ENCODE data around the gene PHF2.

The PHF2 gene

GRCh38 chr9:93585259-93585658 lies 8.9 kb downstream of the PHF2 start:
- Histone ChIP-seq H3K9me2 (replicated peaks; ENCODE audit: low read depth, low read length) (no peaks in the 10 kb centered on the region), H3K4me2 (ENCODE audit: low read depth, low read length, poor library complexity, severe bottlenecking) (no peak overlapping the region), H3K9ac (ENCODE audit: low read depth, low read length, poor library complexity, severe bottlenecking) (no peak overlapping the region), H3K4me3 (ENCODE audit: low read length, poor library complexity, severe bottlenecking) (no peak overlapping the region), H3K9me3 (ENCODE audit: insufficient read depth, low read depth, low read length) (0 out of 2 replicates have a peak, but pooled peaks cover 4% of the 10 kb centered on the region), H3K36me3 (ENCODE audit: insufficient read depth, low read length) (no peaks in the 10 kb centered on the region), H3K4me1 (ENCODE audit: insufficient read depth, low read length, poor library complexity, severe bottlenecking) (peaks cover 24% of the 10 kb centered on the region), H3K27me3 (ENCODE audit: insufficient read depth, low read length, poor library complexity, severe bottlenecking) (no peaks in the 10 kb centered on the region), H4K20me1 (ENCODE audit: insufficient read depth, low read length, poor library complexity, severe bottlenecking) (peaks cover 20% of the 10 kb centered on the region), H3K79me2 (ENCODE audit: insufficient read depth, low read length) (peaks cover 93% of the 10 kb centered on the region), H2AFZ (ENCODE audit: low read length) (no peak overlapping the region), H3F3A (ENCODE audit: low read depth) (no peaks in the 10 kb centered on the region)
- TF ChIP-seq EZH2phosphoT487 (IDR thresholded peaks at IDR 0.05; ENCODE audit: borderline replicate concordance) (no peak), CTCF (conservative IDR thresholded peaks at IDR 0.05; ENCODE audit: low read length) (no peak)

DNA sequence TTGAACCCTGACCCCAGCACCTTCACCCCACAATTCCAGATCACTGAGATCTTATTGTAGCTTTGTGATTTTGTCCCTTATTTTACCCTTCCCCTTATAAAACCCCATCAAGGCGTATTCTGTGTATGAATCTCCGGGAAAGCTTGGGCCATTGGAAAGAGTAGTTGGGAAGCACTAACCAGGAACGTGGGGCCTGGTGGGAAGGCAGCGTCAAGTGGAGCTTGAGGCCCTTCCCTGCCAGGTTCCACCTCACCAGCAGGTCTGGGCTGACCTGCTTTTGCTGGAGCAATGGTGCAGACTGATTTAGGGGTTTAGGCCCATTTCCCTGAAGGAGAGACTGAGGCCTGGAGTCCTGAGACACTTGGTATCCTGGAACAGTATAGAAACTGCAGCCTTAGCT lies 9.3 kb downstream of the PHF2 start:
- H3K4me3 ChIP-seq (ENCODE audit: low read length, poor library complexity, severe bottlenecking) = no peak overlapping the region
- H3K4me2 ChIP-seq (ENCODE audit: low read depth, low read length, poor library complexity, severe bottlenecking) = no peak overlapping the region
- no peaks in the 10 kb centered on the region for H3K36me3 ChIP-seq (ENCODE audit: insufficient read depth, low read length)
- TF ChIP-seq EZH2phosphoT487 (IDR thresholded peaks at IDR 0.05; ENCODE audit: borderline replicate concordance) = no peak
- TF ChIP-seq CTCF (conservative IDR thresholded peaks at IDR 0.05; ENCODE audit: low read length) = no peak
- peaks cover 91% of the 10 kb centered on the region for H3K79me2 ChIP-seq (ENCODE audit: insufficient read depth, low read length)
- 0 out of 2 replicates have a peak, but pooled peaks cover 4% of the 10 kb centered on the region for H3K9me3 ChIP-seq (ENCODE audit: insufficient read depth, low read depth, low read length)
- H4K20me1 ChIP-seq (ENCODE audit: insufficient read depth, low read length, poor library complexity, severe bottlenecking) = peaks cover 17% of the 10 kb centered on the region
- no peaks in the 10 kb centered on the region for H3F3A ChIP-seq (ENCODE audit: low read depth)
- H3K9ac ChIP-seq (ENCODE audit: low read depth, low read length, poor library complexity, severe bottlenecking) = no peak overlapping the region
- no peak overlapping the region for H2AFZ ChIP-seq (ENCODE audit: low read length)
- H3K27me3 ChIP-seq (ENCODE audit: insufficient read depth, low read length, poor library complexity, severe bottlenecking) = no peaks in the 10 kb centered on the region
- no peaks in the 10 kb centered on the region for H3K9me2 ChIP-seq (replicated peaks; ENCODE audit: low read depth, low read length)
- H3K4me1 ChIP-seq (ENCODE audit: insufficient read depth, low read length, poor library complexity, severe bottlenecking) = peaks cover 20% of the 10 kb centered on the region

DNA sequence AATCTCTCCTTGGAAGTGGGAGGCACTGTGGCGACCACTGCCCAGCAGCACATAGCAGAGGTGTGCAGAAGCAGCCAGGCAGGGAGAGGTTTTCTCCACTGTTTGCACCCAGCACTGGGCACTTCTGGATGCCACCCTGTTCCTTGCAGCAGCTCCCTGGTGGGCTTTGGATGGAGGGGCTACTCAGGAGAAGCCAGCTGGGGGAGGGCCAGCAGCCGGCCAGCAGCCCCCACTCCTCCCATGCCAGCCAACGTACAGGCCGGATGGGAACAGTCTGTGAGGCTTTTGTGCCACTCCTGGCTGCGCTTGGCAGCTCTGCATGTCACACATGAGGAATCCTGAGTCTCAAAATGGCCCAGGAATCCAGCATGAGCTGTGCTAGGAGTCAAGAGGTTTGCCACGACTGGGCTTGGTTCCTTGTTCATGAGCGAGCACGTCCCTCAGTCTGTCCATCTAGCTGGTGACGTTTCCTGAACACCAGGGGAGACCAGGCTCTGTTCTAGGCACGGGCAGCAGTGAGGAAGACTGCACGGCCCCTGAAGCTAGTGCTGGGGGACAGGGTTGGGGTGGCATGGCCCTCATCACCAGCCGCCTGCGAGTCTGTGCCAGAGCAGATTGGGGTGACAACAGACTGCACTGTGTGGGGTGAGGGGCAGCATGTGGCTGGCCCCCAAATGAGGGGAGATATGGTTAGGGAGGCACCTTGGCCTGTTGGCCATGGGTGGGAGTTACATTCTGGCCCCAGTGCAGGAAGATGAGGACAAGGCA lies 10.1 kb downstream of the PHF2 start:
- Histone ChIP-seq H3K9me2 (replicated peaks; ENCODE audit: low read depth, low read length) (no peaks in the 10 kb centered on the region), H3K4me2 (ENCODE audit: low read depth, low read length, poor library complexity, severe bottlenecking) (no peak overlapping the region), H3K9me3 (ENCODE audit: insufficient read depth, low read depth, low read length) (0 out of 2 replicates have a peak, but pooled peaks cover 4% of the 10 kb centered on the region), H3K27me3 (ENCODE audit: insufficient read depth, low read length, poor library complexity, severe bottlenecking) (no peaks in the 10 kb centered on the region), H3F3A (ENCODE audit: low read depth) (no peaks in the 10 kb centered on the region), H3K4me1 (ENCODE audit: insufficient read depth, low read length, poor library complexity, severe bottlenecking) (peaks cover 12% of the 10 kb centered on the region), H4K20me1 (ENCODE audit: insufficient read depth, low read length, poor library complexity, severe bottlenecking) (peaks cover 17% of the 10 kb centered on the region), H3K9ac (ENCODE audit: low read depth, low read length, poor library complexity, severe bottlenecking) (no peak overlapping the region), H3K4me3 (ENCODE audit: low read length, poor library complexity, severe bottlenecking) (no peak overlapping the region), H2AFZ (ENCODE audit: low read length) (no peak overlapping the region), H3K79me2 (ENCODE audit: insufficient read depth, low read length) (peaks cover 90% of the 10 kb centered on the region), H3K36me3 (ENCODE audit: insufficient read depth, low read length) (no peaks in the 10 kb centered on the region)
- TF ChIP-seq EZH2phosphoT487 (IDR thresholded peaks at IDR 0.05; ENCODE audit: borderline replicate concordance) (no peak), CTCF (conservative IDR thresholded peaks at IDR 0.05; ENCODE audit: low read length) (no peak)
